Fibroblast of mammary gland (primary cell): ENCODE results near the gene CHTOP.

ENCODE experiments used
- DNase-seq: peaks from one replicate; pipeline ENCODE4 v3.0.0-alpha.2; 2010; ENCODE audit warnings: low read depth
- H3K4me3 ChIP-seq: 2 replicates; pipeline ENCODE4 v1.5.1; 2011; ENCODE audit warnings: low read depth, mild to moderate bottlenecking, low read length, moderate library complexity; ENCODE audit not compliant: control insufficient read depth
- TF ChIP-seq, protein P1 (sequence below): conservative IDR thresholded peaks from 2 replicates; pipeline ENCODE4 v1.5.1; 2011; ENCODE audit warnings: low read depth, low read length, inconsistent platforms; ENCODE audit not compliant: control insufficient read depth, insufficient read depth

CHTOP gene

DNA sequence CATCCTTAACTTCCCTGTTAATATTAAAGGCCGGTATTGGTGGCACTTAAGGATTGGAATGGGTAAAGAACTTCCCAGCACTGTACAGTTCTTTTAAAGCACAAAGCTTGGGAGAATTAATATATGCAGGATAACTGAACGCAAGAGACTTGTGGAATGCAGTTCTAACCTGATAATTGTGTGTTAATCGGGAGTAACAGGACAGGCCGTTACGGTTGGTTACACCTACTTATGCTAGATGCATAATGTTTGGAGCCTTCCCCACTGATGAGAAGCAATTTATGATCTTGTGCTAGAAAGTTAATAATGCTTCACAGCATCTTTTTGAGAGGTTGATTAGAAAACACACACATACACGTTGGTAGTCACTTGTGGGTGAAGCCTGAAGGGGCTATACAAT is 7.0 kb downstream of the CHTOP start:
- TF ChIP-seq, protein P1, sequence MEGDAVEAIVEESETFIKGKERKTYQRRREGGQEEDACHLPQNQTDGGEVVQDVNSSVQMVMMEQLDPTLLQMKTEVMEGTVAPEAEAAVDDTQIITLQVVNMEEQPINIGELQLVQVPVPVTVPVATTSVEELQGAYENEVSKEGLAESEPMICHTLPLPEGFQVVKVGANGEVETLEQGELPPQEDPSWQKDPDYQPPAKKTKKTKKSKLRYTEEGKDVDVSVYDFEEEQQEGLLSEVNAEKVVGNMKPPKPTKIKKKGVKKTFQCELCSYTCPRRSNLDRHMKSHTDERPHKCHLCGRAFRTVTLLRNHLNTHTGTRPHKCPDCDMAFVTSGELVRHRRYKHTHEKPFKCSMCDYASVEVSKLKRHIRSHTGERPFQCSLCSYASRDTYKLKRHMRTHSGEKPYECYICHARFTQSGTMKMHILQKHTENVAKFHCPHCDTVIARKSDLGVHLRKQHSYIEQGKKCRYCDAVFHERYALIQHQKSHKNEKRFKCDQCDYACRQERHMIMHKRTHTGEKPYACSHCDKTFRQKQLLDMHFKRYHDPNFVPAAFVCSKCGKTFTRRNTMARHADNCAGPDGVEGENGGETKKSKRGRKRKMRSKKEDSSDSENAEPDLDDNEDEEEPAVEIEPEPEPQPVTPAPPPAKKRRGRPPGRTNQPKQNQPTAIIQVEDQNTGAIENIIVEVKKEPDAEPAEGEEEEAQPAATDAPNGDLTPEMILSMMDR, result no peak
- DNase-seq, result no peak
- H3K4me3 ChIP-seq, result no peak overlapping the region

DNA sequence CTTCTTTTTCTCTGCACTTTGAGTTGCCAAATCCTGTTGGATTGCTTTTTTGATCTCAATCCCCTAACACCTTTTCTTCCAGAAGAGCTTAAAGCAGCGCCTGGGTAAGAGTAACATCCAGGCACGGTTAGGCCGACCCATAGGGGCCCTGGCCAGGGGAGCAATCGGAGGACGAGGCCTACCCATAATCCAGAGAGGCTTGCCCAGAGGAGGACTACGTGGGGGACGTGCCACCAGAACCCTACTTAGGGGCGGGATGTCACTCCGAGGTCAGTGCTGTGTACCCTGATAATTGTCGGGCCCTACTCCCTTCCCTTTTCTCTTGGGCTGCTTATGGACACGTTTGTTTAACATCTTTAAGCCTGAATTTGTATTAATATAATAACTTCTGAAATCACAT is 8.3 kb downstream of the CHTOP start:
- no peak overlapping the region for H3K4me3 ChIP-seq
- TF ChIP-seq, protein P1, result no peak
- DNase-seq, result no peak

GRCh38 chr1:153643100-153643499 is 9.2 kb downstream of the CHTOP start:
- no peak overlapping the region for H3K4me3 ChIP-seq
- TF ChIP-seq, protein P1, result no peak
- no peak for DNase-seq

DNA sequence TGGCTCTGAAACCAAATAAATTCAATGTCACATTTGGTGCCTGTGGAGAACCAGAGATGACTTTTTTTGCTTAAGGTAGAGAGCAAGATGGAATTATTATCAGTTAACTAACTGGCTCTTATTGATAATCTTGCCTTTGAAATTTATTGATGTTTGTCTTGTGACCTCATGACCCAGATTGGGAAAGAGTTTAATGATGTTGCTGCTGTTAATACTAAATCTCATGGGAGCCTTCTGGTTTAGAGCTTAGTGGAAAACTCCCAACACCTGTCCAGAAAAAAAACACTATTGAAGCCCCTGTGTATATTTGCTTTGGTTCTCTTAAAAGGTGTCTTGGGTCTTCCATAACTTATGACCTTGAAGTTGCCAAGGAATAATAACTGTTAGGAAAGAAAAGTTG is 9.9 kb downstream of the CHTOP start:
- TF ChIP-seq, protein P1, result no peak
- DNase-seq, result no peak
- no peak overlapping the region for H3K4me3 ChIP-seq

- DNase-seq, result no peak
Measured at GRCh38 chr1:153646672-153647345, 12.9 kb downstream of the CHTOP start.

GRCh38 chr1:153647346-153647714 is 13.5 kb downstream of the CHTOP start:
- no peak for DNase-seq
- TF ChIP-seq, protein P1, result no peak
- no peak overlapping the region for H3K4me3 ChIP-seq

More at GRCh38 chr1:153646672-153647345, 12.9 kb downstream of the CHTOP start:
- TF ChIP-seq, protein P1, result no peak
- no peak overlapping the region for H3K4me3 ChIP-seq
